ENCODE data around the gene STC2.

Gene STC2

DNA sequence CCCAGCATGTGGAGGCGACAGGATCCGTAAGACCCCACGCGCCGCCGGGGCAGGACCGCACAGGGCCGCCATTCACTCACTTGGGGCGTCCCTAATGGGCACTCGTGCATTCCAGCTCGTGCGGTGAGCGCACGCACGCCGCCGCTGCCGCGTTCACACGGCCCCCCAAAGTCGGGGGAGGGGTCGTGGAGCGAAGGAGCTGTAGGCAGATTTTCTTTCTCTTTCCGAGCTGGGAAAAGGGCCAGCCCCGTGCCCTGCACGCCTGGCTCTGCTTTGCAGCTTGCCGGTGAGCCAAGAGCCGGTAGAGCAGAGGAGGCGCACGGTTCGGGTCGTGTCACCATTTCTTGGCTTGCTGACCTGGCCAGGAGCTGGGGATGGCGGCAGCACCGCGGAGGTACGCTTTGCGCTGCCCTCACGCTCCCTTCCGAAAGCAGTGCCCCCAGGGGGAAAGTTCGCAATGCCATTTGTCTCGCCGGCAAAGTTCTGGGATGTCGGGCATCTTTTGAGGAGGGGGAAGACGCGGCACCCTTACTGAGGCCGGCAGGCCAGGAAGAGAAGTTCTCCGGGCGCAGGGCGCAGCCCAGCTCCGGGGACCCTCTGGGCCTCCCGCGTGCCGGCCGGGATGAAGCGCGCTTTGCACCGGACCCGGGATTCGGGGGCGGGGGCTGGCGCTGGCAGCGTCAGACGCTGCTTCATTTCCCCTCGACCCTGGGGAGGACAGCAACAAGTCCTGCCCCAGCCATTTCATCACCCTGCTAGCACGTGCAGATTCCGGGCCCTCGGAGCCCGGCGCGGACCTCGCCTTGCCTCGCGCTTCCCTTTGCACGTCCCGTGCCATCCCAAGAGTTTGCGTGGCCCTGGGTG, 898 bp downstream of the STC2 start:
- TF ChIP-seq, protein P1, sequence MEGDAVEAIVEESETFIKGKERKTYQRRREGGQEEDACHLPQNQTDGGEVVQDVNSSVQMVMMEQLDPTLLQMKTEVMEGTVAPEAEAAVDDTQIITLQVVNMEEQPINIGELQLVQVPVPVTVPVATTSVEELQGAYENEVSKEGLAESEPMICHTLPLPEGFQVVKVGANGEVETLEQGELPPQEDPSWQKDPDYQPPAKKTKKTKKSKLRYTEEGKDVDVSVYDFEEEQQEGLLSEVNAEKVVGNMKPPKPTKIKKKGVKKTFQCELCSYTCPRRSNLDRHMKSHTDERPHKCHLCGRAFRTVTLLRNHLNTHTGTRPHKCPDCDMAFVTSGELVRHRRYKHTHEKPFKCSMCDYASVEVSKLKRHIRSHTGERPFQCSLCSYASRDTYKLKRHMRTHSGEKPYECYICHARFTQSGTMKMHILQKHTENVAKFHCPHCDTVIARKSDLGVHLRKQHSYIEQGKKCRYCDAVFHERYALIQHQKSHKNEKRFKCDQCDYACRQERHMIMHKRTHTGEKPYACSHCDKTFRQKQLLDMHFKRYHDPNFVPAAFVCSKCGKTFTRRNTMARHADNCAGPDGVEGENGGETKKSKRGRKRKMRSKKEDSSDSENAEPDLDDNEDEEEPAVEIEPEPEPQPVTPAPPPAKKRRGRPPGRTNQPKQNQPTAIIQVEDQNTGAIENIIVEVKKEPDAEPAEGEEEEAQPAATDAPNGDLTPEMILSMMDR (IDR thresholded peaks at IDR 0.05), result no peak
- Histone ChIP-seq H3K27ac (no peak overlapping the region), H3K36me3 (no peaks in the 10 kb centered on the region), H3K27me3 (peaks cover 100% of the 10 kb centered on the region), H3K4me1 (ENCODE audit: control insufficient read depth in 1 of 2, insufficient read depth in 1 of 2, low read depth in 1 of 2, low read length in 1 of 2) (peaks cover 7 to 30% of the 10 kb centered on the region in 2 experiments), H3K9me3 (no peaks in the 10 kb centered on the region), H3K4me3 (ENCODE audit: low read depth in 1 of 2, low read length in 1 of 2) (no peak overlapping the region)

DNA sequence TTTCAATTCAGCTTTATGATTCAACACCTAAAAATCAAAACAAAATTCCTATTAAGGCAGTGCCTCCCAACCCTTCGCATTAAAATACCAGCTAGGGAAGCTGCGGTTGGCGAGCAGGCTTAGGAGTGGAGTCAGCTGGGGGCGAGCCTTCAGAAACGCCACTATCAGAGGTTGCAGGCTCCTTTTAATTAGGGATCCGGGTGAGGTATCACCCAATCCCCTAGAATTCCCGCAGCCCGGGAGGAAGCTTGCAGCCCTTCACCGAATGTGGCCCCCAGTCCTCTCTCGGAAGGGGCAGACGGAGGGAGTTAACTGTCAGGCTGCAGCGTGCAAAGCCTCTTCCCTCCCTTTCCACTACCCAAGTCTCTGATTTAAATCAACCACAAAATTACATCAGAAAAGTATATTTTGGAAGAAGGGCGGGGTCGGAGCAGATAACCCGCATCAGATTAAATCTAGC, 1.7 kb downstream of the STC2 start:
- TF ChIP-seq, protein P1 (IDR thresholded peaks at IDR 0.05), result no peak
- Histone ChIP-seq H3K27me3 (peaks cover 94% of the 10 kb centered on the region), H3K27ac (no peak overlapping the region), H3K9me3 (no peaks in the 10 kb centered on the region), H3K4me1 (ENCODE audit: control insufficient read depth in 1 of 2, insufficient read depth in 1 of 2, low read depth in 1 of 2, low read length in 1 of 2) (peaks cover 7 to 38% of the 10 kb centered on the region in 2 experiments), H3K36me3 (no peaks in the 10 kb centered on the region), H3K4me3 (ENCODE audit: low read depth in 1 of 2, low read length in 1 of 2) (no peak overlapping the region)

DNA sequence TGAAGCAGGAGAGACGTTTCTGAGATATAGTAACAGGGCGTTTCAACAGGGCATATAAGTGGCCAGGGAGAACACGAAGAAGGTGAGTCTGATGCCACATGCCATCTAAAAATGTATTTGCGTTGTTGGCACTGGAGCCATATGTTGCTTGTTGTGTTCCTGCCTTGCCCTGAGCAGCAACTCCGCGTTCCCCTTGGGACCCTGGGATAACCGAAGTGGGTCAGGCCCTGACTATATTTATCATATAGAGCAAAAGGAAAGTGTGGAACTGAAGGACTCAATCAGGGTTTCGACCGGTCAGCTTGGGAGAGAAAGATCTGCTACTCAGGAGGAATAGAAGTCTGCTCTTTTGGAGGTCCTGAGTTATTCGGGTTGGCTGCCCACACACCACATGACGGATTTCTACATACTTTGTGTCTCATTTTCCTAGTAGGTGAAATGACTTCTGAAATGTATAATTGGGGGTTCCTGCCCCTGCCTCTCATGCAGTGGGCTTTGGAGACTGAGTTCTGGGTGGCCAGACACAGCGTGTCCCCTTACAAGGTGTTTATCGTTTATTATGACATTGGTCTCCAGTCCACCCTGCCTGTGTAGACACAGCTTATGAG, 3.0 kb downstream of the STC2 start:
- no peak overlapping the region for H3K27ac ChIP-seq
- H3K4me1 ChIP-seq (ENCODE audit: control insufficient read depth in 1 of 2, insufficient read depth in 1 of 2, low read depth in 1 of 2, low read length in 1 of 2), result peaks cover 7 to 42% of the 10 kb centered on the region in 2 experiments
- no peaks in the 10 kb centered on the region for H3K9me3 ChIP-seq
- H3K4me3 ChIP-seq (ENCODE audit: low read depth in 1 of 2, low read length in 1 of 2), result no peak overlapping the region
- TF ChIP-seq, protein P1 (IDR thresholded peaks at IDR 0.05), result no peak
- no peaks in the 10 kb centered on the region for H3K36me3 ChIP-seq
- H3K27me3 ChIP-seq, result peaks cover 93% of the 10 kb centered on the region

DNA sequence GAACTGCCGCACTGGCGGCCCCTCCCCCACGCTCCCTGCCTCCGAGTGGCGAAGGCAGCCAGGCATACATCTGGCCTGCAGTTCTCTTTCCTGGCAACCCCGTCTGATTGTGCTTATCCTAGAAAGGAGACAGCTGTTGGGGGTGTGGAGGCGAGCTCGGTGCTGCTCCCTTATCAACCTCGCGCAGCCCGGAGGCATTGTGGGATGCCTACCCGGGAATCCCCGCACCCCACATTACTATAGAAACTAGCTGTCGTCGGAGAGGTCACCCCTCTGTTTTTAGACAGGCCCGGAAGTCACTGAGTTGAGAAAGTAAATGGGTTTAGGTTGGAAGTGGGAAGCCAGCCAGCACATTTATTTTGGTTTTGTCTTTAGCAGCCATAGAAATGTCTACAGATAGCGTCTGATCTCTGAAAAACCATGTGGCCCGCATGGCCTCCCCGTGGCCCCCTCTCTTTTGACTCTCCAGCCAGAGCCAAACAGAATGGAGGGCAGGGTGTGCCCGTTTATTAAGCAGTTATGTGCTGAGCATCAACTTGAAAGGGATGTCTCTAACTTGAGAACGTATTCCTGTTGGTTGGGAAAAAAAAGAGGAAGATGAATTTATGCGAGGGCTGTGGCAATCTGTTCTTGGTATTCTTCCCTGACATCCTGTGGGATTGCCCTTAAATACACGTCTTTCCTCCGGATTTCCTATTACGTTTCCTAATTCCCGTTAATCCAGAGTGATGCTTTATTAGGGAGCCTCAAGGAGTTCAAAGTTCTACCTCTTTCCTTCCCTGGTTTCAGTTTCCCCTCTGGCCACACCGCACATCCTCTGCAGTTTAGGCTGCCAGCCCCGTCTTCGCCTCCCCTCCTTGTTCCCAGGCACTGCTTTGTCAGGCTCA, 3.9 kb downstream of the STC2 start:
- H3K4me3 ChIP-seq (ENCODE audit: low read depth in 1 of 2, low read length in 1 of 2), result no peak overlapping the region

DNA sequence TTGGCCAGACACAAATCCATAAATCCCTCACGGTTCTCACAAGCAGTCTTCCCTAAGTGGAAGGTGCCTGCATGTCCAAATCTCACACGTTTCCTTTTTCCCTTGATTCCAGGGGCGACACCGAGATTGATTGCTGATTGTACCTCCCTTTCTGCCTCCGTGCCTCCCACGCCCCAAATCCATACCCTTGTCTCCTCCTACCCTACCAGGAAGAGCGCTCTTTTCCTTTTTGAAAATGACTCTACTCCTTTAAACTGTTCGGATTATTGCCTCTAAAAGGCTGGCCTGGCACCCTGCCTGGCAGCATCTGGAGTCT, 4.5 kb downstream of the STC2 start:
- no peaks in the 10 kb centered on the region for H3K36me3 ChIP-seq
- TF ChIP-seq, protein P1 (IDR thresholded peaks at IDR 0.05), result no peak
- H3K4me1 ChIP-seq (ENCODE audit: control insufficient read depth in 1 of 2, insufficient read depth in 1 of 2, low read depth in 1 of 2, low read length in 1 of 2), result peaks cover 5 to 31% of the 10 kb centered on the region in 2 experiments
- peaks cover 93% of the 10 kb centered on the region for H3K27me3 ChIP-seq
- H3K9me3 ChIP-seq, result no peaks in the 10 kb centered on the region
- no peak overlapping the region for H3K27ac ChIP-seq
- no peak overlapping the region for H3K4me3 ChIP-seq (ENCODE audit: low read depth in 1 of 2, low read length in 1 of 2)

More for the DNA sequence above, 3.9 kb downstream of the STC2 start:
- H3K27ac ChIP-seq, result no peak overlapping the region
- TF ChIP-seq, protein P1 (IDR thresholded peaks at IDR 0.05), result no peak
- no peaks in the 10 kb centered on the region for H3K36me3 ChIP-seq
- H3K4me1 ChIP-seq (ENCODE audit: control insufficient read depth in 1 of 2, insufficient read depth in 1 of 2, low read depth in 1 of 2, low read length in 1 of 2), result peaks cover 7 to 37% of the 10 kb centered on the region in 2 experiments
- H3K27me3 ChIP-seq, result peaks cover 93% of the 10 kb centered on the region
- H3K9me3 ChIP-seq, result no peaks in the 10 kb centered on the region
